Hematopoietic multipotent progenitor cell treated with erythropoietin and hydrocortisone succinate and interleukin-3 and kit ligand, for 6 days (in vitro differentiated cells): ENCODE measurements around the gene FTCDNL1.

Experiments
- DNase-seq: peaks from one replicate; pipeline ENCODE4 v3.0.0-alpha.2; 2015

The FTCDNL1 gene

GRCh38 chr2:199841409-199841808, 9.6 kb downstream of the FTCDNL1 start:
- no peak for DNase-seq

GRCh38 chr2:199838399-199838798, 12.6 kb downstream of the FTCDNL1 start:
- no peak for DNase-seq

- DNase-seq, result no peak
Observed at GRCh38 chr2:199836943-199837342, 14.0 kb downstream of the FTCDNL1 start.

GRCh38 chr2:199833525-199833924, 17.5 kb downstream of the FTCDNL1 start:
- no peak for DNase-seq

GRCh38 chr2:199830531-199830930, 20.5 kb downstream of the FTCDNL1 start:
- no peak for DNase-seq

- no peak for DNase-seq
Observed at GRCh38 chr2:199829628-199830027, 21.4 kb downstream of the FTCDNL1 start.

GRCh38 chr2:199819746-199820145, 31.2 kb downstream of the FTCDNL1 start:
- DNase-seq, result no peak

GRCh38 chr2:199818754-199819153, 32.2 kb downstream of the FTCDNL1 start:
- no peak for DNase-seq

GRCh38 chr2:199818026-199818425, 33.0 kb downstream of the FTCDNL1 start:
- no peak for DNase-seq

GRCh38 chr2:199814817-199815211, 36.2 kb downstream of the FTCDNL1 start:
- no peak for DNase-seq

- DNase-seq, result no peak
Observed at GRCh38 chr2:199814101-199814816, 36.7 kb downstream of the FTCDNL1 start.

GRCh38 chr2:199812493-199812892, 38.5 kb downstream of the FTCDNL1 start:
- DNase-seq, result no peak

GRCh38 chr2:199811346-199811745, 39.6 kb downstream of the FTCDNL1 start:
- no peak for DNase-seq

GRCh38 chr2:199810422-199811171, 40.4 kb downstream of the FTCDNL1 start:
- DNase-seq, result no peak

- no peak for DNase-seq
Observed at GRCh38 chr2:199807966-199808365, 43.0 kb downstream of the FTCDNL1 start.

- DNase-seq, result no peak
Observed at GRCh38 chr2:199806179-199806578, 44.8 kb downstream of the FTCDNL1 start.

- DNase-seq, result no peak
Observed at GRCh38 chr2:199804831-199805230, 46.2 kb downstream of the FTCDNL1 start.

- no peak for DNase-seq
Observed at GRCh38 chr2:199798831-199799580, 52.0 kb downstream of the FTCDNL1 start.

GRCh38 chr2:199797431-199798403, 53.3 kb downstream of the FTCDNL1 start:
- no peak for DNase-seq

GRCh38 chr2:199792381-199792780, 58.6 kb downstream of the FTCDNL1 start:
- no peak for DNase-seq

- no peak for DNase-seq
Observed at GRCh38 chr2:199791326-199791725, 59.7 kb downstream of the FTCDNL1 start.

GRCh38 chr2:199784512-199784911, 66.5 kb downstream of the FTCDNL1 start:
- no peak for DNase-seq
